Upper lobe of left lung (tissue), 6 donors: Measurements from ENCODE around the gene ACAN. TPM values are rescaled to one million over a fixed set of nuclear protein-coding genes. Genes with fewer than 3 reads are reported as not detected.

Experiments used
- ATAC-seq, 2 donors: fragments of 200-7000 bp; cut with Tn5 transposase; one replicate each; pipeline ENCODE4 v1.9.1; 2022; ENCODE audit warnings: mild to moderate bottlenecking in 2 of 2, moderate library complexity in 2 of 2; ENCODE audit not compliant: low FRiP score in 2 of 2
- DNase-seq, 2 donors: peaks; one replicate each; pipeline ENCODE4 v3.0.0-alpha.2; 2019 to 2020
- H3K27ac ChIP-seq, 4 donors: fragments of 200-600 bp; sonication (generic); one replicate each; pipeline ENCODE4 v1.5.1; 2016 to 2019
- H3K27me3 ChIP-seq, 4 donors: fragments of 200-600 bp; sonication (generic); one replicate each; pipeline ENCODE4 v1.5.1; 2017 to 2019
- H3K36me3 ChIP-seq, 4 donors: fragments of 200-600 bp; sonication (generic); one replicate each; pipeline ENCODE4 v1.5.1; 2016 to 2019
- H3K4me1 ChIP-seq, 4 donors: fragments of 200-600 bp; sonication (generic); one replicate each; pipeline ENCODE4 v1.5.1; 2018 to 2019
- H3K4me3 ChIP-seq, 4 donors: fragments of 200-600 bp; sonication (generic); one replicate each; pipeline ENCODE4 v1.5.1; 2017 to 2019; ENCODE audit warnings: mild to moderate bottlenecking in 2 of 4, moderate library complexity in 1 of 4
- H3K9me3 ChIP-seq, 4 donors: fragments of 200-600 bp; sonication (generic); one replicate each; pipeline ENCODE4 v1.5.1; 2018 to 2019
- EP300 ChIP-seq, 4 donors: sonication (generic); formaldehyde crosslinking; IDR thresholded peaks; one replicate each; pipeline ENCODE4 v1.5.1; 2017; ENCODE audit warnings: antibody characterized with exemption in 4 of 4, control low read depth in 2 of 4
- POLR2A ChIP-seq, 4 donors: fragments of 450-650 bp; IDR thresholded peaks; one replicate each; pipeline ENCODE4 v1.5.1; 2016 to 2017; ENCODE audit warnings: antibody characterized with exemption in 4 of 4, mild to moderate bottlenecking in 2 of 4
- POLR2AphosphoS5 ChIP-seq, 2 donors: sonication (generic); formaldehyde crosslinking; IDR thresholded peaks; one replicate each; pipeline ENCODE4 v1.5.1; 2017; ENCODE audit warnings: antibody characterized with exemption in 2 of 2
- WGBS, 2 donors: methylation state at CpG; one replicate each; pipeline ENCODE4 v1.1.5; 2017 to 2018; 5-methylcytosine and 5-hydroxymethylcytosine counted together
- total RNA-seq, 6 donors: library from RNA; depleted of rRNA in 4 of 6; stranded (reverse); fragments of >200 nt in 4 of 6; gene quantifications; one replicate each; pipeline versions ENCODE4 v1.1.0 to v1.2.1, GENCODE V29; 2016 to 2021
- TF ChIP-seq, protein P1 (sequence below), 6 experiments: fragments of 450-650 bp in 4 of 6; fragments of 200-600 bp in 2 of 6; sonication (generic) in 2 of 6; IDR thresholded peaks; one replicate each; pipeline ENCODE4 v1.5.1; 2016 to 2019; ENCODE audit warnings: antibody characterized with exemption in 6 of 6
- donor health status: DM: no; HTN: no; CAD: no; lungs with moderate emphysema.
- donor health status: DM: no; HTN: yes; CAD: no; lungs with severe emphysema.

Gene ACAN
- total RNA-seq, 6 donors from 2014 or later, result 0.24 to 1.6 (median 0.46) TPM; not detected in 3

DNA sequence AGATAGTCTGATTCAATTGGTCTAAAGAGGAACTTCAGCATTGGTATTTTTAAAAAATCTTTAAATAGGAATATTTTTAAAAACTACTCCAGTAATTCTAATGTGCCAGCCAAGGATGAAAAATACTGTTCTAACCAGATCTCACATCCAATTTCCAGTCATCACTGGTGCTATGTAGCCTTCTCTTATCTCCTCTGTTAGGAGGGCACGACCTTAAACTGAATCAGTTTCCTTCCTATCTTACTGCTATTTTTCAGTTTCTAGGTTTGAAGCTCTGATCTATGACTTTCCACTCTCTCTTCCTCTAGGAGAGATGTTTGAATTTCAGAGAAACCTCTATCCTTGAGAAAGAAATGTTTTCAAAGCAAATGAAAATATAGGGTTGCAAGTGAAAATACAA, 60.2 kb downstream of the ACAN start:
- Histone ChIP-seq H3K27me3 (no peaks in the 10 kb centered on the region), H3K4me1 (no peaks in the 10 kb centered on the region), H3K27ac (no peak overlapping the region), H3K36me3 (no peaks in the 10 kb centered on the region), H3K4me3 (no peak overlapping the region), H3K9me3 (no peaks in the 10 kb centered on the region)
- WGBS, 2 donors, result 29 to 74% methylated on average over 1 of the region's 1 CpG
- no peak for DNase-seq
- no peak for ATAC-seq
- TF ChIP-seq POLR2AphosphoS5 (IDR thresholded peaks at IDR 0.05) (no peak), POLR2A (IDR thresholded peaks at IDR 0.05) (no peak), EP300 (IDR thresholded peaks at IDR 0.05) (no peak)
- TF ChIP-seq, protein P1, sequence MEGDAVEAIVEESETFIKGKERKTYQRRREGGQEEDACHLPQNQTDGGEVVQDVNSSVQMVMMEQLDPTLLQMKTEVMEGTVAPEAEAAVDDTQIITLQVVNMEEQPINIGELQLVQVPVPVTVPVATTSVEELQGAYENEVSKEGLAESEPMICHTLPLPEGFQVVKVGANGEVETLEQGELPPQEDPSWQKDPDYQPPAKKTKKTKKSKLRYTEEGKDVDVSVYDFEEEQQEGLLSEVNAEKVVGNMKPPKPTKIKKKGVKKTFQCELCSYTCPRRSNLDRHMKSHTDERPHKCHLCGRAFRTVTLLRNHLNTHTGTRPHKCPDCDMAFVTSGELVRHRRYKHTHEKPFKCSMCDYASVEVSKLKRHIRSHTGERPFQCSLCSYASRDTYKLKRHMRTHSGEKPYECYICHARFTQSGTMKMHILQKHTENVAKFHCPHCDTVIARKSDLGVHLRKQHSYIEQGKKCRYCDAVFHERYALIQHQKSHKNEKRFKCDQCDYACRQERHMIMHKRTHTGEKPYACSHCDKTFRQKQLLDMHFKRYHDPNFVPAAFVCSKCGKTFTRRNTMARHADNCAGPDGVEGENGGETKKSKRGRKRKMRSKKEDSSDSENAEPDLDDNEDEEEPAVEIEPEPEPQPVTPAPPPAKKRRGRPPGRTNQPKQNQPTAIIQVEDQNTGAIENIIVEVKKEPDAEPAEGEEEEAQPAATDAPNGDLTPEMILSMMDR (IDR thresholded peaks at IDR 0.05), result no peak

DNA sequence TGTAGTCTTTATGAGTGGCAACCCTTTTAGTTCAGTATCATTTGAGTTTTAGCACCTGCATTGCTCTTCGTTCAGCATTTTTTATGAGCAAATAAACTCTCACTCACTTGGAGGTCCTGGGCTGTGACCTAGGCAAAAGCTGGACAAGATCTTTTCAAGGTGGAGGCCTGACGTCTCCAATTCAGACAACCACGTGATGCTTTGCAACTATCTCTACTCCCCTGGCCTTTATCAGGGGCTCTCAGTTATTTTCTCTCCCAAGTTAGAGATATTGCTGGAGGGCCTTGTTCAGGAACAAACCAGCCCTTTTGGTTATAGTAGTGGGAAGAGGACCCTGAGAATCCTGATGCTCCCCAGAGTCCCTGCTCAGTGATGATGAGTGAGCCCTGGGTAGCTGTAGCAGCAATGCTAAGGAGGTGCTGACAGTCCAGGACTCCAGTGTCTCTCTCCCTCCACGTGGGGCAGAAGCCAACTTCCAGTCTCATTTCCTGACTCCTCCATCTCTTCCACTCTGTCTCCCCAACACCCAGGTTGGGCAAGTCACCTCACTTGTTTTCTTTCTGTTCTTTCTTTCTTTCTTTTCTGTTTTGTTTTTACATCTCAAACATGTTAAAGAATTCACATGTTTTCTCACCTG, 61.7 kb downstream of the ACAN start:
- H3K4me1 ChIP-seq, result no peaks in the 10 kb centered on the region
- TF ChIP-seq POLR2A (IDR thresholded peaks at IDR 0.05) (no peak), EP300 (IDR thresholded peaks at IDR 0.05) (no peak), POLR2AphosphoS5 (IDR thresholded peaks at IDR 0.05) (no peak)
- TF ChIP-seq, protein P1 (IDR thresholded peaks at IDR 0.05), result no peak
- H3K9me3 ChIP-seq, result no peaks in the 10 kb centered on the region
- H3K27ac ChIP-seq, result no peak overlapping the region
- ATAC-seq, result no peak
- H3K27me3 ChIP-seq, result no peaks in the 10 kb centered on the region
- no peak for DNase-seq
- no peak overlapping the region for H3K4me3 ChIP-seq
- H3K36me3 ChIP-seq, result no peaks in the 10 kb centered on the region
- WGBS, 2 donors, result 66 to 73% methylated on average over 4 of the region's 4 CpGs

DNA sequence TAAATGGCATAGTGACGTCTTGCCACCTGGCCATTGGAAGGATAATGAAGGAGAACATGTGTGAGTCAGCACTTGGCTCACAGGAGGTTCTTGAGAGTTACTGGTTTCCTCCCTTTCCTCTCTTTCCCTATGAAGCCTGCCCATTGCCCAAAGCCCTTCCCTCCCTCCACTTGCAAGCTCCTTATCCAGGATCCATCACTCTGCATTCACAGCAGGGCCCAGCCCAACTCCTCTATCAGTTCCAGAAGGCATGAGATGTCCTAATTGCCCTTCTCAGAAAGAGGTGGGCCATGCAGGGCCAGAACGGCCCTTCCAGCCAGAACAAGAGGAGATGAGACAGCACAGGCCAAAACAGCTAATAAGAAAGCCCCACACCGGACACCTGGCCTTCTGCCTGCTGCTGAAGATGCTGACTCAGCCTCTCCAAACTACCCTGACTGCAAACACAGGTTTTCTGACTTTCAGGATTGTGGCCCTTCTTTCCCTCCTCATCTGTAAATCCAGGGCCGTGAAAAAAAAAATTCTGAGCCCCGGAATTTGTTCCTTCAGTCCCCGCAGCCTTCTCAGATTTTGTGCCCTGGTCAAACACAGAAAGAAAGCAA, 62.4 kb downstream of the ACAN start:
- WGBS, 2 donors, result 63 to 68% methylated on average over 6 of the region's 6 CpGs
- TF ChIP-seq POLR2A (IDR thresholded peaks at IDR 0.05) (no peak), EP300 (IDR thresholded peaks at IDR 0.05) (no peak), POLR2AphosphoS5 (IDR thresholded peaks at IDR 0.05) (no peak)
- TF ChIP-seq, protein P1 (IDR thresholded peaks at IDR 0.05), result no peak
- no peaks in the 10 kb centered on the region for H3K36me3 ChIP-seq
- DNase-seq (no peak), ATAC-seq (no peak)
- no peak overlapping the region for H3K4me3 ChIP-seq
- no peaks in the 10 kb centered on the region for H3K4me1 ChIP-seq
- H3K27me3 ChIP-seq, result no peaks in the 10 kb centered on the region
- no peak overlapping the region for H3K27ac ChIP-seq
- H3K9me3 ChIP-seq, result no peaks in the 10 kb centered on the region

DNA sequence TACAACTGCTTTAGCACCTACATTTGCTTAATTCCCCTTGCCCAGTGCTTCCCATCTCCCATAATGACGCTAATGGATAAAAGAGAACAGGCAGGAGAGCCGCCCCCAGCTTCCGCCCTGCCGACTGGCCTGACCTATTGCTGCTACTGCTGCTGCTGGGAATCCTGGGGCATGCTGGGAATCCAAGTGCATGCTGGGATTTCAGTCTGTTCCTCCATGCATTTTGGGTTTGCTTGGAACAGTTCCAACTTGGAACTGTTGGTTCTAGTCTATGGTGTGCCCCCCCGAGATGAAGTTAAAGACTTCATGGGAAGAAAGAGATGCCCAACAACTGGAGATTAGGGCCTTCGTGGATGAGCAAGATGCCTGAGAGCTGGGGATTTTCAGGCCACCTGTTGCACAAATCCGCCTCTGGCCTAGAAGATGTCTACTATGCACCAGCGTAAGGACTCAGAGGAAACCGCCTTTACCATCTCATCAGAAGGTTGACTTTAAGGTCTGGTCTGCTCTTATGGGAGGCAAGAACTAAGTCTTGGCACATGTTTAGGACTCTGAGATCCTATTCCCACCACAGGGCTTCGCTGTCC, 63.2 kb downstream of the ACAN start:
- Histone ChIP-seq H3K9me3 (no peaks in the 10 kb centered on the region), H3K4me1 (no peaks in the 10 kb centered on the region), H3K27me3 (no peaks in the 10 kb centered on the region), H3K36me3 (no peaks in the 10 kb centered on the region), H3K4me3 (no peak overlapping the region), H3K27ac (no peak overlapping the region)
- TF ChIP-seq EP300 (IDR thresholded peaks at IDR 0.05), result no peak
- TF ChIP-seq POLR2AphosphoS5 (IDR thresholded peaks at IDR 0.05), result no peak
- TF ChIP-seq, protein P1 (IDR thresholded peaks at IDR 0.05), result no peak
- TF ChIP-seq POLR2A (IDR thresholded peaks at IDR 0.05), result no peak
- DNase-seq, result no peak
- no peak for ATAC-seq
- 90% methylated on average over 9 to 10 of the region's 10 CpGs for WGBS, 2 donors
